Mucosa of rectum (tissue), 2 donors: ENCODE results near the gene DNASE1.

Experiments used
- H3K27ac ChIP-seq, 2 donors: one replicate each; pipeline ENCODE4 v1.7.0; 2013; ENCODE audit warnings: inconsistent platforms in 2 of 2, low read depth in 2 of 2, low read length in 2 of 2
- H3K27me3 ChIP-seq, 2 donors: one replicate each; pipeline ENCODE4 v1.7.0; 2013; ENCODE audit warnings: low read length in 2 of 2; ENCODE audit not compliant: control insufficient read depth in 2 of 2, insufficient read depth in 2 of 2
- H3K36me3 ChIP-seq, 2 donors: one replicate each; pipeline ENCODE4 v1.7.0; 2013; ENCODE audit warnings: low read length in 2 of 2; ENCODE audit not compliant: control insufficient read depth in 2 of 2, insufficient read depth in 2 of 2
- H3K4me1 ChIP-seq, 2 donors: one replicate each; pipeline ENCODE4 v1.7.0; 2013; ENCODE audit warnings: low read length in 2 of 2, mild to moderate bottlenecking in 1 of 2; ENCODE audit not compliant: control insufficient read depth in 2 of 2, insufficient read depth in 2 of 2
- H3K4me3 ChIP-seq, 2 donors: one replicate each; pipeline ENCODE4 v1.7.0; 2013; ENCODE audit warnings: low read length in 2 of 2
- H3K9ac ChIP-seq, 2 donors: one replicate each; pipeline ENCODE4 v1.7.0; 2013; ENCODE audit warnings: low read length in 2 of 2, low read depth in 1 of 2, mild to moderate bottlenecking in 1 of 2
- H3K9me3 ChIP-seq, 2 donors: one replicate each; pipeline ENCODE4 v1.7.0; 2013; ENCODE audit warnings: low read length in 2 of 2; ENCODE audit not compliant: control insufficient read depth in 2 of 2
- donor health status: healthy.
- donor health status: Normal muscosa, but diverticular disease.

Gene DNASE1

DNA sequence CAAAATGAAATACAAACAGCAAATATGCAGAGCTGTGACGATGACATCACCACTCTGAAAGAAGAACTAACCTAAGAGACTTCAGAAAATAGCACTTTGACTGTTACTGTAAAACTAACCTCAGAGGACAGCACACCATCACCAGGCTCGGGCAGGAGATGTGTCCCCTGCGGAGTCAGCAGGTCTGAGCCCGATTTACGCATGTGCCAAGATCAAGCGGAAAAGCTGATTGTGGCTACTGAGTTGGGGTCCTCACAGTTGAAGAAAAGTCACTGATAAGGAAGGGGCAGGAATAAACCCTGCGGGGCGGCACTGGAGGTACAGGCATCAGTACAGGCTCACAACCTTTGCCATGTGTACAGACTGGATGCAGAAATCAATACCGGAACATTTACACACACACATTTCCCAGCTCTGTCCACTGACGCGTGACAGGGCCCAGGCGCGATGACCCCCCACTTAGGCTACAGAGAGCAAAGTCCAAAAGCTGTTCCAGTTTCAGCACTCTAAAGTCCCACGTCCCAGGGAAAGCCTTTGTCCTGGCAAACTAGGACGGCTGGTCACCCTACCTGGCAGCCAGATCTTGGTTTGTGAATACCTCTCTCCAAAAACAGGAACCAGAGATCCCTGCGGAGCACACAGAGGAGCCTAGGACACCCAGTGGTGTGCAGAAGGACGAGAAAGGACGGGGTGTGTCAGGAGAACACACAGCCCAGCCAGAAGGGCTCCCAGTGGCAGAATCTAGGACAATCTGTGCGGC is 41.3 kb downstream of the DNASE1 start:
- Histone ChIP-seq H3K36me3 (peaks cover 0 to 3% of the 10 kb centered on the region in 2 donors), H3K4me1 (peaks cover 2% of the 10 kb centered on the region in 2 donors), H3K27me3 (no peaks in the 10 kb centered on the region), H3K9ac (no peak overlapping the region), H3K4me3 (no peak overlapping the region), H3K27ac (no peak overlapping the region), H3K9me3 (no peaks in the 10 kb centered on the region)

DNA sequence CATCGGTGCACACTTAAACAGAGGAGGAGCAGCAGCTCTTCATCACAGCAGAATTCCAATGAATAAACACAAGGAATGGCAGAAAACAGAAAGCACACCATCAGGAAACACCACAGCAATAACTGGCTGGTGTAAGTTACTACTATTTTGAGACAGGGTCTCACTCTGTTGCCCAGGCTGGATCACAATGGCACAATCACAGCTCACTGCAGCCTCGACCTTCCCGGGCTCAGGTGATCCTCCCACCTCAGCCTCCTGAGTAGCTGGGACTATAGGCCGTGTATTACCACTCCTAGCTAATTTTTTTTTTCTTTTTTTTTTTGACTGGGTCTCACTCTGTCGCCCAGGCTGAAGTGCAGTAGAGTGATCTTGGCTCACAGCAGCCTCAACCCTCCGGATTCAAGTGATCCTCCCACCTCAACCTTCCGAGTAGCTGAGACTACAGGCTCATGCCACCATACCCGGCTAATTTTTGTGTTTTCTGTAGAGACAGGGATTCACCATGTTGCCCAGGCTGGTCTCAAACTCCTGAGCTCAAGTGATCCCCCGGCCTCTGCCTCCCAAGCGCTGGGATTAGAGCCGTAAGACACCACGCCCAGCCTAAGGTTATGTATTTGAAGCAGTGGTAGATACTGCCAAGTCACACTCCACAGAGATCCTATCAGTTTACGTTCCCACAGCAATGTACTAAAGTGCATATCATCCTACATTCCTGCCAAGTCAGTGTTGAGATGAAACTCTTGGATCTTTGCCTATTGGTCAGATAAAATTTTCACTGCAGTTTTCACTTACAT is 42.1 kb downstream of the DNASE1 start:
- no peaks in the 10 kb centered on the region for H3K27me3 ChIP-seq
- no peak overlapping the region for H3K9ac ChIP-seq
- H3K4me3 ChIP-seq = no peak overlapping the region
- no peaks in the 10 kb centered on the region for H3K4me1 ChIP-seq
- H3K27ac ChIP-seq = no peak overlapping the region
- H3K9me3 ChIP-seq = no peaks in the 10 kb centered on the region
- H3K36me3 ChIP-seq = peaks cover 0 to 3% of the 10 kb centered on the region in 2 donors

DNA sequence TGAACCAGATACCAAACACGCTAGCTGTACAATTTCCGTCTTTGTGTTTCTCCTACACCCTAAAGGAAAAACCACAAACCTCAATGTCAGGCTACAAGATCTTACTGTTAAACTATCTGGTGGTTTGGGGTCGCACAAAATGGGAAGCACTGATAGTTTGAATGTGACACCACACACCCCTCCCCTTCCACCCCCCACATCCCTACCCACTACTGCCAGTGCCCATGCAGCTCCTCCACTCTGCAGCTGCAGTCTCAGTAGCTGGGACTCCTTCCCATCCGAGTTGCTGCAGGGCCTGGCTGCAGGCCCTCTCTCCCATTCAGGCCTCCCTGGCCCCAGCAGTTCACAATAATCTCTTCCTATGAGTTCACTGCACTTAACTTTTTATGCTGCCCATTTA is 44.5 kb downstream of the DNASE1 start:
- H3K9me3 ChIP-seq = no peaks in the 10 kb centered on the region
- H3K27ac ChIP-seq = no peak overlapping the region
- no peak overlapping the region for H3K9ac ChIP-seq

DNA sequence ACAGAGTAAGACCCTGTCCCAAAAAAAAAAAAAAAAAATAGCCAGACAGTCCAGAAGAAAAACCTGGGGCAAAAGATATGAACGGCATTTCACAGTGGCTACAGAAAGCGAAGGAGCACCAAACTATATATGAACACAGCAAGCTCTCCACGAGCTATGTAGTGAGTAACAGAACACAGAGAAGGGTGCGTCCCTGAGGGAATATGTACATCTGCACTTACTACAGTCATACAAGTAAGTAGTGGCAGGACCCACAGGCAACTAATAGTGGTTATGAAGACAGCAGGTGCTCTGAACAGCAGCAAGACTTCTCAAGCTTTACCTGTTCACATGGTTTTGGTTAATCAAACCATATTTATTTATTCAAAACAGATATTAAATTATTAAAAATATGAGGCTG is 47.0 kb downstream of the DNASE1 start:
- Histone ChIP-seq H3K4me1 (no peaks in the 10 kb centered on the region), H3K27me3 (no peaks in the 10 kb centered on the region), H3K27ac (no peak overlapping the region), H3K9me3 (no peaks in the 10 kb centered on the region), H3K36me3 (no peaks in the 10 kb centered on the region), H3K4me3 (no peak overlapping the region), H3K9ac (no peak overlapping the region)

More for the DNA sequence above, 44.5 kb downstream of the DNASE1 start:
- H3K27me3 ChIP-seq = no peaks in the 10 kb centered on the region
- no peaks in the 10 kb centered on the region for H3K4me1 ChIP-seq
- H3K36me3 ChIP-seq = peaks cover 0 to 3% of the 10 kb centered on the region in 2 donors
- no peak overlapping the region for H3K4me3 ChIP-seq

DNA sequence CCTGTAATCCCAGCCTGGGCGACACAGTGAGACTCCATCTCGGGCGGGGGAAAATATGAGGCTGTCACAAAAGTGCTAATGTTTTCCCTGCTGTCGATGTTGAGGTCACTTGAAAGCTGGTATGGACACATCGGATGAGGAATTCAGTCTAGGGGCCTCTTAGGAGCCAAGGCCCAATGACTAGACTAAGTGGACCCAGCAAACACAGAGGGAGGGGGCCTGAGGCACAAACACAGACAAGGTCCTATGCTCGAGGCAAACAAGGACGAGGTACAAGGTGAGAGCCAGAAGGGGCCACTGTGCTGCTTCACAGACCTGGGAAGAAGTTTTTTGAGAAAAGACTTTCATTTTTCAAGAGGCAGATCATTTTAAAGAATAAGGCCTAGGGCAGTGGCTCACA is 47.6 kb downstream of the DNASE1 start:
- Histone ChIP-seq H3K9ac (no peak overlapping the region), H3K36me3 (no peaks in the 10 kb centered on the region), H3K27me3 (no peaks in the 10 kb centered on the region), H3K4me3 (no peak overlapping the region), H3K4me1 (no peaks in the 10 kb centered on the region), H3K9me3 (no peaks in the 10 kb centered on the region), H3K27ac (no peak overlapping the region)

DNA sequence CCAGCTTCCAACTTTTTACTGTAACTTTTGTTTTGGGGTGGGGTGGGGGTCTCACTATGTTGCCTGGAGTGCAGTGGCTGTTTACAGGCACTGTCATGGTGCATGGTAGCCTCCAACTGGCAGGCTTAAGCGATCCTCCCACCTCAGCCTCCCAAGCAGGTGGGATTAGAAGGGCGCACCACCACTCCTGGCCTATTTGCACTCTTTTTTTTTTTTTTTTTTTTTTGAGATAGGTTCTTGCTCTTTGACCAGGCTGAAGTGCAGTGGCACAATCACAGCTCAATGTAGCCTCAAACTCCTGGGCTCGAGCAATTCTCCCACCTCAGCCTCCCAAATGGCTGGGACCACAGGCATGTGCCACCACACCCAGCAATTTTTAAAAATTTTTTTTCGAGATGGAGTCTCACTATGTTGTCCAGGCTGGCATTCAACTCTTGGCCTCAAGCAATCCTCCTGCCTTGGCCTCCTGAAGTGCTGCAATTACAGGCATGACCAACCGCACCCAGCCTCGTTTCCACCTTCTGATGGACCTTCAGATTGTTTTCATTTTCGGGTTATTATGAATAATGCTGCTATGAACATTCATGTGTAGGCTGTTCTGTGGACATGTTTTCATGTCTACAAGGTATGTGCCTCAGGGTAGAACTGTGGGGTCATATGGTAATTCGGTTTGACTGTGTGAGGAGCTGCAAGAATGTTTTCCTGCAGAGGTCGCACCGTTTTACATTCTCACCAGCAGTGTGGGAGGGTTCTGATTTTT is 51.9 kb downstream of the DNASE1 start:
- H3K27ac ChIP-seq = no peak overlapping the region
- no peaks in the 10 kb centered on the region for H3K27me3 ChIP-seq
- no peaks in the 10 kb centered on the region for H3K36me3 ChIP-seq
- no peak overlapping the region for H3K4me3 ChIP-seq
- no peaks in the 10 kb centered on the region for H3K9me3 ChIP-seq
- no peaks in the 10 kb centered on the region for H3K4me1 ChIP-seq
- H3K9ac ChIP-seq = no peak overlapping the region
